Heart right ventricle (tissue), 16 donors: Measurements from ENCODE around the gene CHERP. TPM values are rescaled to one million over a fixed set of nuclear protein-coding genes. Genes with fewer than 3 reads are reported as not detected.
A peak's percentile ranks its signal among the peaks of the same experiment; 100 is the strongest.
"Not testable (repeated sequence)": the region's sequence is repeated elsewhere in the genome, so short reads cannot be mapped to it uniquely, and the experiment has no call there.

Experiments used
- ATAC-seq, 8 donors: fragments of 200-7000 bp; cut with Tn5 transposase; one replicate each; pipeline ENCODE4 v1.9.1; 2020; ENCODE audit warnings: mild to moderate bottlenecking in 8 of 8, moderate library complexity in 8 of 8, moderate number of reproducible peaks in 1 of 8
- DNase-seq, 2 donors: peaks; one replicate each; pipeline ENCODE4 v3.0.0-alpha.2; 2020
- H3K27ac ChIP-seq, 10 donors: fragments of 200-600 bp; sonication (generic) in 2 of 10; one replicate each; pipeline versions ENCODE4 v1.5.0 to v1.8.0; 2020 to 2022; ENCODE audit warnings: mild to moderate bottlenecking in 3 of 10
- H3K27me3 ChIP-seq, 7 donors: fragments of 200-600 bp; one replicate each; pipeline ENCODE4 v1.8.0; 2021 to 2022; ENCODE audit warnings: mild to moderate bottlenecking in 2 of 7
- H3K36me3 ChIP-seq, 9 donors: fragments of 200-600 bp; sonication (generic) in 1 of 9; one replicate each; pipeline versions ENCODE4 v1.5.0 to v1.8.0; 2020 to 2022; ENCODE audit warnings: mild to moderate bottlenecking in 2 of 9
- H3K4me1 ChIP-seq, 9 donors: fragments of 200-600 bp; sonication (generic) in 1 of 9; one replicate each; pipeline versions ENCODE4 v1.5.0 to v1.8.0; 2020 to 2022; ENCODE audit warnings: mild to moderate bottlenecking in 4 of 9
- H3K4me3 ChIP-seq, 10 donors: fragments of 200-600 bp; sonication (generic) in 2 of 10; one replicate each; pipeline versions ENCODE4 v1.5.0 to v1.8.0; 2020 to 2022; ENCODE audit warnings: mild to moderate bottlenecking in 7 of 10, moderate library complexity in 2 of 10
- H3K9me3 ChIP-seq, 11 donors: fragments of 200-600 bp in 10 of 11; sonication (generic) in 2 of 11; one replicate each; pipeline versions ENCODE4 v1.5.0 to v1.8.0; 2013 to 2022; ENCODE audit warnings: mild to moderate bottlenecking in 2 of 11, control low read depth in 1 of 11, moderate library complexity in 1 of 11
- CTCF ChIP-seq, 9 donors: fragments of 200-600 bp; sonication (generic) in 2 of 9; IDR thresholded peaks; one replicate each; pipeline versions ENCODE4 v1.5.0 to v1.8.0; 2021 to 2022; ENCODE audit warnings: antibody characterized with exemption in 9 of 9, mild to moderate bottlenecking in 5 of 9, moderate library complexity in 1 of 9
- WGBS, 2 donors: extraction: QIAGEN DNeasy Blood & Tissue Kit; methylation state at CpG; one replicate each; pipeline ENCODE4 v1.1.7; 2013; ENCODE audit warnings: inconsistent platforms in 1 of 2; 5-methylcytosine and 5-hydroxymethylcytosine counted together
- intact Hi-C, 10 donors: fragments of 100-400 bp; cut with DNase I; formaldehyde crosslinking; loops; one replicate each; pipeline versions ENCODE4 v1.11.1 to v1.14.2; 2022
- polyA plus RNA-seq, 2 donors: library from polyadenylated mRNA; stranded (reverse); fragments of 200-250 nt; gene quantifications; one replicate each; pipeline ENCODE4 v1.2.3, GENCODE V29; 2013
- total RNA-seq, 10 donors: library from RNA; stranded (reverse); fragmentation: NEBNext Ultra II Directional in 3 of 10; extraction: Animal tissue kit (Norgen Biotek cat#: 25700) in 3 of 10; gene quantifications; one replicate each; pipeline versions ENCODE4 v1.2.1 to v1.2.4, GENCODE V29; 2021 to 2023
- donor health status: Arrhythmogenic right ventricular cardiomyopathy.
- donor health status: ischemic (EF 13 %, LVEDD 7.1; RV severe dilation, severe dysfunction).
- donor health status: healthy with polysubstance abuse.
- donor health status: DM: no; HTN: yes; CAD: no.
- donor health status: DM: no; HTN: no; CAD: no.
- donor health status: ischemic (EF 25% LVEDD 6.9; RV normal size, moderate dysfunction).
- donor health status: ischemic (EF 25% LVEDD 5.7; RV mildly dilated, moderate dysfunction).
- donor health status: healthy.
- donor health status: DM: yes; HTN: yes; CAD: no.
- donor health status: Ischemic cardiomyopathy.
- donor health status: ischemic (EF 35%, LVEDD 5.7; RV mildly dilated, moderate dysfunction).
- donor health status: nonischemic (EF 11% LVEDD 7.7; RV severe dilation, severe dysfunction).
- donor health status: DM: yes; HTN: yes; CAD: no.
- donor health status: PGD.
- donor health status: ischemic (EF 29% LVEDD 5.4; RV normal size, mild dysfunction).
- donor health status: nonischemic (EF 23%, LVEDD 6.1; RV moderate dilation, normal function).

Gene CHERP
- total and polyA plus RNA-seq, 12 donors: 11.3 to 26.6 (median 22.4) TPM

- DNase-seq: peak in 1 of 2 donors; percentile 32
- Histone ChIP-seq H3K4me3 (no peak overlapping the region), H3K27ac (peak overlapping the region in 8 of 10 donors; percentile 2 to 52 (median 38)), H3K9me3 (no peaks in the 10 kb centered on the region), H3K4me1 (no peaks in the 10 kb centered on the region), H3K36me3 (peaks cover 0 to 89% (median under 1%) of the 10 kb centered on the region in 9 donors), H3K27me3 (no peaks in the 10 kb centered on the region)
- intact Hi-C loops: loop anchor here in 1 of 10 donors (10.0 kb wide), 1 partner anchor 265 kb away; no protein-coding TSS in a partner anchor
- WGBS, 2 donors: 77 to 80% methylated on average over 28 of the region's 28 CpGs
- ATAC-seq: peak; percentile 46 to 79 (median 72)
- no peak for TF ChIP-seq CTCF (IDR thresholded peaks at IDR 0.05)
Observed at GRCh38 chr19:16509141-16510061, 32.8 kb downstream of the CHERP start.

- no peaks in the 10 kb centered on the region for H3K4me1 ChIP-seq
- 96 to 99% methylated on average over 5 of the region's 5 CpGs for WGBS, 2 donors
- ATAC-seq: no peak
- no peak for DNase-seq
- no peak for TF ChIP-seq CTCF (IDR thresholded peaks at IDR 0.05)
- intact Hi-C loops: loop anchor here in 1 of 10 donors (10.0 kb wide), 1 partner anchor 264 kb away; no protein-coding TSS in a partner anchor
- no peaks in the 10 kb centered on the region for H3K9me3 ChIP-seq
- no peak overlapping the region for H3K4me3 ChIP-seq
- H3K27ac ChIP-seq: peak overlapping the region in 1 of 10 donors; percentile 41
- peaks cover 0 to 90% (median 0%) of the 10 kb centered on the region in 9 donors for H3K36me3 ChIP-seq
- H3K27me3 ChIP-seq: no peaks in the 10 kb centered on the region
Observed at GRCh38 chr19:16508546-16508945, 33.7 kb downstream of the CHERP start.

- Histone ChIP-seq H3K36me3 (peaks cover 0 to 90% (median 10%) of the 10 kb centered on the region in 9 donors), H3K4me1 (no peaks in the 10 kb centered on the region), H3K9me3 (no peaks in the 10 kb centered on the region), H3K27ac (peak overlapping the region in 1 of 10 donors; percentile 18), H3K27me3 (no peaks in the 10 kb centered on the region), H3K4me3 (no peak overlapping the region)
- WGBS, 2 donors: 91 to 94% methylated on average over 6 of the region's 6 CpGs
- DNase-seq: no peak
- intact Hi-C loops: loop anchor here in 1 of 10 donors (10.0 kb wide), 1 partner anchor 262 kb away; no protein-coding TSS in a partner anchor
- ATAC-seq: no peak
- no peak for TF ChIP-seq CTCF (IDR thresholded peaks at IDR 0.05)
Observed at GRCh38 chr19:16506961-16507360, 35.3 kb downstream of the CHERP start.

- ATAC-seq, H3K27ac ChIP-seq, DNase-seq, H3K27me3 ChIP-seq, H3K4me3 ChIP-seq, H3K4me1 ChIP-seq, H3K9me3 ChIP-seq: not testable (repeated sequence)
- intact Hi-C loops: loop anchor here in 1 of 10 donors (10.0 kb wide), 1 partner anchor 261 kb away; no protein-coding TSS in a partner anchor
- WGBS, 2 donors: 91 to 93% methylated on average over 11 of the region's 11 CpGs
- H3K36me3 ChIP-seq: peaks cover 0 to 89% (median 10%) of the 10 kb centered on the region in 9 donors
Observed at GRCh38 chr19:16506161-16506560, 36.1 kb downstream of the CHERP start.
